ENCODE results near the gene SGIP1. TPM values are rescaled to one million over a fixed set of nuclear protein-coding genes. Genes with fewer than 3 reads are reported as not detected.

The SGIP1 gene
- total and polyA plus RNA-seq, 2 donors (not counting 3 experiments of a cell fraction or from before 2014, with no cell fraction given): 30.9 to 68.9 TPM

- no TSS peak for BruUV-seq (replicated peaks)
- dilution Hi-C loops (cut with MboI; ENCODE audit: extremely low pct_ligation_motif_present, low sequenced_read_pairs): no loop called here
These were observed 150.4 kb downstream of the SGIP1 start for GRCh38 chr1:66684353-66684752.

More at GRCh38 chr1:66684353-66684752, 150.4 kb downstream of the SGIP1 start:
- H3K27me3 ChIP-seq (ENCODE audit: control insufficient read depth in 2 of 2, insufficient read depth in 2 of 2, low read length in 2 of 2): no peaks in the 10 kb centered on the region
- no peaks in the 10 kb centered on the region for H3K9me1 ChIP-seq (replicated peaks; ENCODE audit: control insufficient read depth, extremely low read depth, insufficient read depth, low read length)
- no peaks in the 10 kb centered on the region for H4K20me1 ChIP-seq (replicated peaks; ENCODE audit: control insufficient read depth, extremely low read depth, insufficient read depth, low read length)
- intact Hi-C loops (cut with micrococcal nuclease): no loop called here
- TF ChIP-seq MAX (IDR thresholded peaks at IDR 0.05; ENCODE audit: insufficient read depth, insufficient read length): no peak
- no peak for TF ChIP-seq MYC (IDR thresholded peaks at IDR 0.05; ENCODE audit: low read depth, low read length)
- no peak for TF ChIP-seq JUN (IDR thresholded peaks at IDR 0.05; ENCODE audit: borderline replicate concordance, insufficient read depth, insufficient read length, low read depth)
- no peak for TF ChIP-seq CTCF (IDR thresholded peaks at IDR 0.05; ENCODE audit: extremely low read depth in 1 of 2, insufficient read depth in 1 of 2, low read depth in 1 of 2, low read length in 2 of 2)
- TF ChIP-seq POLR2AphosphoS5 (IDR thresholded peaks at IDR 0.05; ENCODE audit: insufficient read depth, low read depth, low read length): no peak
- TF ChIP-seq GATA2 (IDR thresholded peaks at IDR 0.05; ENCODE audit: insufficient read depth, insufficient read length, low read depth, low read length): no peak
- no peak for TF ChIP-seq FOS (IDR thresholded peaks at IDR 0.05; ENCODE audit: borderline replicate concordance, insufficient read depth, low read length)
- TF ChIP-seq POLR2A (IDR thresholded peaks at IDR 0.05; ENCODE audit: low read depth, low read length): no peak
- no peak for TF ChIP-seq EZH2 (IDR thresholded peaks at IDR 0.05; ENCODE audit: borderline replicate concordance, low read depth, low read length, severe bottlenecking)
- H3K9me3 ChIP-seq (replicated peaks; ENCODE audit: control insufficient read depth, insufficient read depth, low read length): no peaks in the 10 kb centered on the region
- H3K36me3 ChIP-seq (ENCODE audit: control insufficient read depth in 2 of 2, extremely low read depth in 1 of 2, insufficient read depth in 2 of 2, low read length in 2 of 2): peaks cover 0 to 7% of the 10 kb centered on the region in 2 experiments
- no peak overlapping the region for H3K9ac ChIP-seq (replicated peaks; ENCODE audit: extremely low read depth, insufficient read depth, low read length)
- no peak for FAIRE-seq
- CTCF ChIA-PET: interaction anchor here (0.7 kb wide), 1 partner anchor 27 kb away, joined by 4 read pairs; no protein-coding TSS in a partner anchor
- no peaks in the 10 kb centered on the region for H3K79me2 ChIP-seq (ENCODE audit: control insufficient read depth, insufficient read depth, low read length)
- POLR2A ChIA-PET: no interaction called here
- no peak overlapping the region for H3K4me2 ChIP-seq (ENCODE audit: insufficient read depth, low read length)
- DNase-seq (ENCODE audit: low read depth, low spot score): no peak
- no peak overlapping the region for H3K4me3 ChIP-seq (replicated peaks in 1 of 3; ENCODE audit: insufficient read depth in 1 of 3, low read depth in 1 of 3, low read length in 3 of 3)
- peaks cover 2% of the 10 kb centered on the region for H3K4me1 ChIP-seq (ENCODE audit: control insufficient read depth, extremely low read depth, insufficient read depth, low read length)
- no peak overlapping the region for H3K27ac ChIP-seq (ENCODE audit: insufficient read depth, low read depth, low read length)
- H2AFZ ChIP-seq (ENCODE audit: low read depth, low read length): no peak overlapping the region
